HCT116 (cell line): Measurements from ENCODE around the gene DCHS2. TPM values are rescaled to one million over a fixed set of nuclear protein-coding genes. Genes with fewer than 3 reads are reported as not detected.

Source experiments
- ATAC-seq: fragments of 200-7000 bp; cut with Tn5 transposase; 2 replicates; pipeline ENCODE4 v1.9.1; 2020; ENCODE audit warnings: mild to moderate bottlenecking, moderate library complexity
- BruUV-seq: library from RNA; stranded (reverse); fragments of 400-500 nt; replicated peaks from 2 replicates; lab custom pipeline; 2021; lab: Mats Ljungman, UMichigan
- CTCF ChIA-PET: fragments of 300-600 bp; sonication (Branson Sonifier 250); formaldehyde crosslinking; loops from one replicate; lab custom pipeline; 2021; ENCODE audit warnings: antibody characterized with exemption; lab: Charles Lee
- POLR2A ChIA-PET: fragments of 300-600, 350-600 bp; sonication (Branson Sonifier 250); formaldehyde crosslinking; loops from one replicate; lab custom pipeline; 2021; ENCODE audit warnings: antibody characterized with exemption; lab: Charles Lee
- RAD21 ChIA-PET, 2 experiments: fragments of 300-600 bp; sonication (Branson Sonifier 250); formaldehyde crosslinking; loops; one replicate each; lab custom pipeline; 2023; ENCODE audit warnings: low total read pairs in 2 of 2; ENCODE audit not compliant: uncharacterized antibody in 2 of 2, unreplicated experiment in 2 of 2, low non-redundant PET in 1 of 2; lab: Charles Lee
- DNase-seq: peaks from one replicate; pipeline ENCODE4 v3.0.0-alpha.2; 2010; ENCODE audit warnings: low read depth, low spot score
- H2AFZ ChIP-seq: fragments of 200-600 bp; shearing (Covaris generic), sonication (generic); 2 replicates; pipeline ENCODE4 v1.6.1; 2017; ENCODE audit warnings: low read depth, mixed run types, mixed read lengths, antibody characterized with exemption, low read length; ENCODE audit not compliant: poor library complexity, severe bottlenecking
- H3K27ac ChIP-seq: 2 replicates; pipeline ENCODE4 v1.5.1; 2012; ENCODE audit warnings: low read depth, low read length
- H3K27me3 ChIP-seq: fragments of 200-600 bp; sonication (generic); 2 replicates; pipeline ENCODE4 v1.6.1; 2016; ENCODE audit warnings: mixed run types, low read length, mixed read lengths; ENCODE audit not compliant: insufficient read depth
- H3K36me3 ChIP-seq, 2 experiments: fragments of 200-500 bp in 1 of 2; fragments of 200-600 bp in 1 of 2; sonication (Bioruptor generic) in 1 of 2; sonication (generic) in 1 of 2; 2 replicates each; pipeline versions ENCODE4 v1.5.1 to v1.6.1; 2014 to 2016; ENCODE audit warnings: low read length in 2 of 2, inconsistent platforms in 1 of 2, mixed read lengths in 1 of 2, mixed run types in 1 of 2; ENCODE audit not compliant: insufficient read depth in 2 of 2, control insufficient read depth in 1 of 2
- H3K4me1 ChIP-seq, 2 experiments: fragments of 200-600 bp in 1 of 2; sonication (generic) in 1 of 2; 2 replicates each; pipeline versions ENCODE4 v1.5.1 to v1.6.1; 2012 to 2017; ENCODE audit warnings: low read length in 2 of 2, inconsistent platforms in 1 of 2, mild to moderate bottlenecking in 1 of 2, mixed read lengths in 1 of 2, mixed run types in 1 of 2, moderate library complexity in 1 of 2; ENCODE audit not compliant: insufficient read depth in 2 of 2, control insufficient read depth in 1 of 2
- H3K4me2 ChIP-seq: fragments of 200-600 bp; sonication (generic); 2 replicates; pipeline ENCODE4 v1.6.1; 2017; ENCODE audit warnings: mixed run types, low read length, mixed read lengths
- H3K4me3 ChIP-seq, 2 experiments: fragments of 200-600 bp in 1 of 2; sonication (generic) in 1 of 2; replicated peaks in 1 of 2; 2 replicates each; pipeline ENCODE4 v1.5.1; 2011 to 2016; ENCODE audit warnings: low read length in 2 of 2, control low read depth in 1 of 2, low read depth in 1 of 2, mild to moderate bottlenecking in 1 of 2, mixed read lengths in 1 of 2, mixed run types in 1 of 2
- H3K79me2 ChIP-seq: fragments of 200-600 bp; sonication (generic); 2 replicates; pipeline ENCODE4 v1.6.1; 2017; ENCODE audit warnings: mild to moderate bottlenecking, mixed run types, low read length, moderate library complexity, mixed read lengths; ENCODE audit not compliant: insufficient read depth
- H3K9ac ChIP-seq: fragments of 200-600 bp; sonication (generic); 2 replicates; pipeline ENCODE4 v1.6.1; 2016; ENCODE audit warnings: low read length, mixed read lengths
- H3K9me2 ChIP-seq: fragments of 200-600 bp; sonication (generic), shearing (Covaris generic); 2 replicates; pipeline ENCODE4 v1.6.1; 2017; ENCODE audit warnings: mixed run types, mild to moderate bottlenecking, moderate library complexity; ENCODE audit not compliant: insufficient read depth
- H3K9me3 ChIP-seq, 2 experiments: fragments of 200-500 bp in 1 of 2; fragments of 200-600 bp in 1 of 2; sonication (Bioruptor generic) in 1 of 2; sonication (generic) in 1 of 2; 2 replicates each; pipeline ENCODE4 v1.6.1; 2014 to 2017; ENCODE audit warnings: low read length in 2 of 2, mixed read lengths in 2 of 2, inconsistent platforms in 1 of 2, low read depth in 1 of 2, mild to moderate bottlenecking in 1 of 2, mixed run types in 1 of 2, moderate library complexity in 1 of 2; ENCODE audit not compliant: control insufficient read depth in 1 of 2, insufficient read depth in 1 of 2
- H4K20me1 ChIP-seq: fragments of 200-600 bp; sonication (generic), shearing (Covaris generic); 2 replicates; pipeline ENCODE4 v1.6.1; 2017; ENCODE audit warnings: mixed run types, mild to moderate bottlenecking, moderate library complexity; ENCODE audit not compliant: insufficient read depth
- CBX3 ChIP-seq: IDR thresholded peaks from 2 replicates; pipeline ENCODE4 v1.6.1; 2012; ENCODE audit warnings: low read depth
- CEBPB ChIP-seq: IDR thresholded peaks from 2 replicates; pipeline ENCODE4 v1.6.1; 2012; ENCODE audit warnings: low read depth
- EGR1 ChIP-seq: IDR thresholded peaks from 2 replicates; pipeline ENCODE4 v1.6.1; 2012; ENCODE audit warnings: low read depth
- ELF1 ChIP-seq: IDR thresholded peaks from 2 replicates; pipeline ENCODE4 v1.6.1; 2012; ENCODE audit warnings: low read depth, borderline replicate concordance
- EZH2 ChIP-seq: fragments of 200-600 bp; sonication (generic); IDR thresholded peaks from 2 replicates; pipeline ENCODE4 v1.6.1; 2017; ENCODE audit warnings: antibody characterized with exemption, mixed run types
- FOSL1 ChIP-seq: IDR thresholded peaks from 2 replicates; pipeline ENCODE4 v1.6.1; 2012; ENCODE audit warnings: low read depth
- POLR2A ChIP-seq: IDR thresholded peaks from 2 replicates; pipeline ENCODE4 v1.7.0; 2011; ENCODE audit warnings: borderline replicate concordance; ENCODE audit not compliant: insufficient read depth, insufficient read length; ENCODE audit errors: extremely low read depth
- RAD21 ChIP-seq: IDR thresholded peaks from 2 replicates; pipeline ENCODE4 v1.6.1; 2012; ENCODE audit warnings: low read depth, mild to moderate bottlenecking
- SIN3A ChIP-seq: IDR thresholded peaks from 2 replicates; pipeline ENCODE4 v1.6.1; 2012; ENCODE audit warnings: low read depth
- SP1 ChIP-seq: IDR thresholded peaks from 2 replicates; pipeline ENCODE4 v1.6.1; 2012; ENCODE audit warnings: low read depth
- SRF ChIP-seq: IDR thresholded peaks from 2 replicates; pipeline ENCODE4 v1.6.1; 2012; ENCODE audit warnings: low read depth
- ZFX ChIP-seq: fragments of 450-650 bp; IDR thresholded peaks from 2 replicates; pipeline ENCODE4 v1.6.1; 2017
- ZNF274 ChIP-seq: fragments of 200-500 bp; sonication (Bioruptor generic); IDR thresholded peaks from 2 replicates; pipeline ENCODE4 v1.6.1; 2014; ENCODE audit warnings: mild to moderate bottlenecking, low read depth, low read length, inconsistent platforms
- intact Hi-C: fragments of 100-400 bp; cut with micrococcal nuclease; formaldehyde crosslinking; loops from 2 replicates; pipeline ENCODE4 v1.10.0; 2022
- total RNA-seq: library from RNA; stranded (reverse); gene quantifications from one replicate; pipeline ENCODE4 v1.2.1, GENCODE V29; 2021; ENCODE audit not compliant: unreplicated experiment
- TF ChIP-seq, protein P1 (sequence below): IDR thresholded peaks from 2 replicates; pipeline ENCODE4 v1.6.1; 2012
- TF ChIP-seq, protein P2 (sequence below): IDR thresholded peaks from 2 replicates; pipeline ENCODE4 v1.6.1; 2012; ENCODE audit warnings: low read depth

Gene DCHS2
- total RNA-seq, 1 experiment from 2014 or later = 0.05 TPM

DNA sequence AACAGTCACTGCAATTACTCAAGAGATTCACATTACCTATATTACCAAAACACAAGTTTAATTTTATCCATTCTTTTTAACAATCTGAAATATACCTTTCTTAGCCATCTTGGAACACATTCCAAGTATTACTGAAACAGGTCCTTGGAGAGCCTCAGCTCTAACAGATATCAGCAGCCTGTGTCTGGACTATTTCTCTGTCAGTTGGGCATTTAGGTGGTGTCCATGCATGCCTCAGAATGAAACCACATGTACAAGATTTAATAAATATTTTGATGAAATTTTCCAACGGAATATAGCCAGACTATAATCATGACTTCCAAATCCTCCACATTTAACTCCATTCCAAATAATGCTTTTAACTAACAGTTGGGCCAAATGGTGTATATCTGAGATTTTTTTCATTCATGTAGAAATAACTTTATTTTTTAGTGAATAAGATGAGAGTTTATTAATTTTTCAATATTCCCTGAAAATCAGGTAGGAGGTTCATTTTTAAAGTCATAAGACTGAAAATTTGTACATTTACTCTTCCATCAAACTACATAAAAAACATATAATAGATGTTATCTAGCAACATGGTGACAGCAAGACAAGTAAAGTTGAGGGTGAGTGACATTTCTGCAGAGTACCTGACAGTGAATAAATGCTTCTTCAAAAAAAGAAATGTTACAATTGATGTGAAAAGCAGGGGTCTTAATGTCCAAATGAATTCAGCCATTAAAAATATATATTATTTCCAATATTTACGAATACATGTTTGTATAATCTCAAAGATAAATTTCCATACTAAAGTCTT lies 174.2 kb downstream of the DCHS2 start:
- no peak for ATAC-seq

More for the DNA sequence above, 174.2 kb downstream of the DCHS2 start:
- BruUV-seq = no TSS peak
- intact Hi-C loops = no loop called here
- TF ChIP-seq, protein P1, sequence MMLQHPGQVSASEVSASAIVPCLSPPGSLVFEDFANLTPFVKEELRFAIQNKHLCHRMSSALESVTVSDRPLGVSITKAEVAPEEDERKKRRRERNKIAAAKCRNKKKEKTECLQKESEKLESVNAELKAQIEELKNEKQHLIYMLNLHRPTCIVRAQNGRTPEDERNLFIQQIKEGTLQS = no peak
- no peak for TF ChIP-seq EGR1
- TF ChIP-seq EZH2 = no peak
- TF ChIP-seq, protein P2, sequence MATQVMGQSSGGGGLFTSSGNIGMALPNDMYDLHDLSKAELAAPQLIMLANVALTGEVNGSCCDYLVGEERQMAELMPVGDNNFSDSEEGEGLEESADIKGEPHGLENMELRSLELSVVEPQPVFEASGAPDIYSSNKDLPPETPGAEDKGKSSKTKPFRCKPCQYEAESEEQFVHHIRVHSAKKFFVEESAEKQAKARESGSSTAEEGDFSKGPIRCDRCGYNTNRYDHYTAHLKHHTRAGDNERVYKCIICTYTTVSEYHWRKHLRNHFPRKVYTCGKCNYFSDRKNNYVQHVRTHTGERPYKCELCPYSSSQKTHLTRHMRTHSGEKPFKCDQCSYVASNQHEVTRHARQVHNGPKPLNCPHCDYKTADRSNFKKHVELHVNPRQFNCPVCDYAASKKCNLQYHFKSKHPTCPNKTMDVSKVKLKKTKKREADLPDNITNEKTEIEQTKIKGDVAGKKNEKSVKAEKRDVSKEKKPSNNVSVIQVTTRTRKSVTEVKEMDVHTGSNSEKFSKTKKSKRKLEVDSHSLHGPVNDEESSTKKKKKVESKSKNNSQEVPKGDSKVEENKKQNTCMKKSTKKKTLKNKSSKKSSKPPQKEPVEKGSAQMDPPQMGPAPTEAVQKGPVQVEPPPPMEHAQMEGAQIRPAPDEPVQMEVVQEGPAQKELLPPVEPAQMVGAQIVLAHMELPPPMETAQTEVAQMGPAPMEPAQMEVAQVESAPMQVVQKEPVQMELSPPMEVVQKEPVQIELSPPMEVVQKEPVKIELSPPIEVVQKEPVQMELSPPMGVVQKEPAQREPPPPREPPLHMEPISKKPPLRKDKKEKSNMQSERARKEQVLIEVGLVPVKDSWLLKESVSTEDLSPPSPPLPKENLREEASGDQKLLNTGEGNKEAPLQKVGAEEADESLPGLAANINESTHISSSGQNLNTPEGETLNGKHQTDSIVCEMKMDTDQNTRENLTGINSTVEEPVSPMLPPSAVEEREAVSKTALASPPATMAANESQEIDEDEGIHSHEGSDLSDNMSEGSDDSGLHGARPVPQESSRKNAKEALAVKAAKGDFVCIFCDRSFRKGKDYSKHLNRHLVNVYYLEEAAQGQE = no peak
- TF ChIP-seq SP1 = no peak
- TF ChIP-seq ELF1 = no peak
- TF ChIP-seq RAD21 = no peak
- no peak for TF ChIP-seq ZNF274
- no peak for TF ChIP-seq POLR2A
- no peak for TF ChIP-seq FOSL1
- no peak for TF ChIP-seq ZFX
- TF ChIP-seq SIN3A = no peak
- TF ChIP-seq SRF = no peak
- no peak for TF ChIP-seq CBX3
- no peak for TF ChIP-seq CEBPB
- Histone ChIP-seq H4K20me1 (no peaks in the 10 kb centered on the region), H3K9ac (no peak overlapping the region), H2AFZ (no peak overlapping the region), H3K27ac (no peak overlapping the region), H3K27me3 (no peaks in the 10 kb centered on the region), H3K79me2 (no peaks in the 10 kb centered on the region), H3K9me2 (no peaks in the 10 kb centered on the region), H3K4me2 (no peak overlapping the region), H3K4me3 (no peak overlapping the region), H3K36me3 (no peaks in the 10 kb centered on the region), H3K4me1 (no peaks in the 10 kb centered on the region), H3K9me3 (no peaks in the 10 kb centered on the region)
- POLR2A ChIA-PET = no interaction called here
- RAD21 ChIA-PET = no interaction called here
- no peak for DNase-seq
- CTCF ChIA-PET = no interaction called here
